HL-60 (cell line): Measurements from ENCODE around the gene CCR4.
"Not testable (repeated sequence)": the region's sequence is repeated elsewhere in the genome, so short reads cannot be mapped to it uniquely, and the experiment has no call there.

Source experiments
- DNase-seq, 2 experiments: peaks; one replicate each; pipeline ENCODE4 v3.0.0-alpha.2; 2010 to 2020; ENCODE audit warnings: low read depth in 1 of 2, low spot score in 1 of 2
- H3K27ac ChIP-seq: fragments of 250-450 bp; sonication (Bioruptor Pico); replicated peaks from 2 replicates; pipeline ENCODE4 v1.5.1; 2020; ENCODE audit warnings: mild to moderate bottlenecking, moderate library complexity
- H3K27me3 ChIP-seq: fragments of 250-450 bp; sonication (Bioruptor Pico); 2 replicates; pipeline ENCODE4 v1.5.1; 2021; ENCODE audit warnings: mild to moderate bottlenecking, moderate library complexity; ENCODE audit not compliant: insufficient read depth, poor library complexity, severe bottlenecking
- H3K4me3 ChIP-seq: replicated peaks from 2 replicates; pipeline ENCODE4 v1.5.1; 2011; ENCODE audit warnings: mild to moderate bottlenecking, control low read depth, low read length; ENCODE audit not compliant: insufficient read depth
- CTCF ChIP-seq: IDR thresholded peaks from one replicate; pipeline ENCODE4 v1.5.1; 2011; ENCODE audit warnings: low read length, control low read depth, inconsistent platforms; ENCODE audit not compliant: insufficient read depth
- GABPA ChIP-seq: IDR thresholded peaks from 2 replicates; pipeline ENCODE4 v1.6.1; 2012; ENCODE audit warnings: low read depth
- POLR2AphosphoS5 ChIP-seq: IDR thresholded peaks from 2 replicates; pipeline ENCODE4 v1.6.1; 2012; ENCODE audit warnings: low read depth
- SPI1 ChIP-seq: IDR thresholded peaks from 2 replicates; pipeline ENCODE4 v1.6.1; 2012; ENCODE audit warnings: low read depth, mild to moderate bottlenecking, borderline replicate concordance
- TF ChIP-seq, protein P1 (sequence below): IDR thresholded peaks from 2 replicates; pipeline ENCODE4 v1.6.1; 2012; ENCODE audit warnings: low read depth; ENCODE audit not compliant: insufficient replicate concordance

CCR4 gene

DNA sequence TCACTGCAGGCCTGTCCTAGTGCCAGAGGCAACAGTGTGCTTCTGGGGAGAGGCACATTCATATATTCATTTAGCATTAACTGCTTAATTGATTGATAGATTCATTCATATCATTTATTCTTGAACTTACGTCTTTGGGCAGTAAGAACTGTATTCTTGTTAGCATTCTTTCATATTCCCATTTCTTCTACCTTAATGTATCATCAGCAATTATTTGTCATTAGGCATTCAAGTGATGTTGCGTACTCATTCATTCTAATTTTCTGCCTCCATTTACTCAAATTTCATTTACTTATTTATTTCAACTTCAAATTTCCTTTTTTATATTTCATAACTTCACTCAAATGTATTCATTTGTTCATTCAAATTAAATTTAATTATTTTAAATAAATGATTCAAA is 31.5 kb upstream of the CCR4 start:
- TF ChIP-seq GABPA (no peak), POLR2AphosphoS5 (no peak), SPI1 (no peak), CTCF (no peak)
- TF ChIP-seq, protein P1, sequence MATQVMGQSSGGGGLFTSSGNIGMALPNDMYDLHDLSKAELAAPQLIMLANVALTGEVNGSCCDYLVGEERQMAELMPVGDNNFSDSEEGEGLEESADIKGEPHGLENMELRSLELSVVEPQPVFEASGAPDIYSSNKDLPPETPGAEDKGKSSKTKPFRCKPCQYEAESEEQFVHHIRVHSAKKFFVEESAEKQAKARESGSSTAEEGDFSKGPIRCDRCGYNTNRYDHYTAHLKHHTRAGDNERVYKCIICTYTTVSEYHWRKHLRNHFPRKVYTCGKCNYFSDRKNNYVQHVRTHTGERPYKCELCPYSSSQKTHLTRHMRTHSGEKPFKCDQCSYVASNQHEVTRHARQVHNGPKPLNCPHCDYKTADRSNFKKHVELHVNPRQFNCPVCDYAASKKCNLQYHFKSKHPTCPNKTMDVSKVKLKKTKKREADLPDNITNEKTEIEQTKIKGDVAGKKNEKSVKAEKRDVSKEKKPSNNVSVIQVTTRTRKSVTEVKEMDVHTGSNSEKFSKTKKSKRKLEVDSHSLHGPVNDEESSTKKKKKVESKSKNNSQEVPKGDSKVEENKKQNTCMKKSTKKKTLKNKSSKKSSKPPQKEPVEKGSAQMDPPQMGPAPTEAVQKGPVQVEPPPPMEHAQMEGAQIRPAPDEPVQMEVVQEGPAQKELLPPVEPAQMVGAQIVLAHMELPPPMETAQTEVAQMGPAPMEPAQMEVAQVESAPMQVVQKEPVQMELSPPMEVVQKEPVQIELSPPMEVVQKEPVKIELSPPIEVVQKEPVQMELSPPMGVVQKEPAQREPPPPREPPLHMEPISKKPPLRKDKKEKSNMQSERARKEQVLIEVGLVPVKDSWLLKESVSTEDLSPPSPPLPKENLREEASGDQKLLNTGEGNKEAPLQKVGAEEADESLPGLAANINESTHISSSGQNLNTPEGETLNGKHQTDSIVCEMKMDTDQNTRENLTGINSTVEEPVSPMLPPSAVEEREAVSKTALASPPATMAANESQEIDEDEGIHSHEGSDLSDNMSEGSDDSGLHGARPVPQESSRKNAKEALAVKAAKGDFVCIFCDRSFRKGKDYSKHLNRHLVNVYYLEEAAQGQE, result no peak
- H3K27me3 ChIP-seq, result no peaks in the 10 kb centered on the region
- no peak overlapping the region for H3K27ac ChIP-seq
- DNase-seq, result no peak
- no peak overlapping the region for H3K4me3 ChIP-seq

- no peak overlapping the region for H3K4me3 ChIP-seq
- TF ChIP-seq POLR2AphosphoS5, result no peak
- no peak for TF ChIP-seq SPI1
- TF ChIP-seq, protein P1, result no peak
- TF ChIP-seq GABPA, result no peak
- TF ChIP-seq CTCF, result no peak
- H3K27me3 ChIP-seq, result no peaks in the 10 kb centered on the region
- no peak for DNase-seq
- H3K27ac ChIP-seq, result no peak overlapping the region
These were observed 29.4 kb upstream of the CCR4 start for GRCh38 chr3:32922078-32922477.

DNA sequence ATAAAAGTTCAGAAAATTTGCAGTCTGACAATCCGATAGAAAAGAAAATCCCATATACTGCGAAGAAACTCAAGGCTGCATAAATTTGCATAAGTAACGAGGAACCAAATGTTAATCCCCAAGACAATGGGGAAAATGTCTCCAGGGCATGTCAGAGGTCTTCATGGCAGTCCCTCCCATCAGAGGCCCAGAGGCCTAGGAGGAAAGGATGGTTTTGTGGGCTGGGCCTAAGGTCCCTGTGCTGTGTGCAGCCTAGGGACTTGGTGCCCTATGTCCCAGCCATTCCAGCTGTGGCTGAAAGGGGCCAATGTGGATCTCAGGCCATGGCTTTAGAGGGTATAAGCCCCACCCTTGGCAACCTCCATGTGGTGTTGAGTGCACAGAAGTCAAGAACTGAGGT is 21.3 kb upstream of the CCR4 start:
- no peak overlapping the region for H3K27ac ChIP-seq
- TF ChIP-seq GABPA (no peak), SPI1 (no peak), POLR2AphosphoS5 (no peak), CTCF (no peak)
- TF ChIP-seq, protein P1, result no peak
- H3K27me3 ChIP-seq, result no peaks in the 10 kb centered on the region
- no peak for DNase-seq
- H3K4me3 ChIP-seq, result no peak overlapping the region

- DNase-seq, H3K27me3 ChIP-seq, H3K27ac ChIP-seq, H3K4me3 ChIP-seq: not testable (repeated sequence)
These were observed 20.2 kb upstream of the CCR4 start for GRCh38 chr3:32931273-32931672.
